MM.1S (cell line): Measurements from ENCODE around the gene ARMC10.
"Not testable (repeated sequence)": the region's sequence is repeated elsewhere in the genome, so short reads cannot be mapped to it uniquely, and the experiment has no call there.

ENCODE experiments used
- DNase-seq: peaks from one replicate; pipeline ENCODE4 v3.0.0-alpha.2; 2015
- H2AFZ ChIP-seq: fragments of 300-600 bp; sonication (generic); 2 replicates; pipeline ENCODE4 v1.6.0; 2016; ENCODE audit warnings: antibody characterized with exemption, low read length
- H3F3A ChIP-seq: fragments of 300-600 bp; sonication (generic); 2 replicates; pipeline ENCODE4 v1.6.1; 2016; ENCODE audit warnings: mild to moderate bottlenecking, antibody characterized with exemption, low read length, moderate library complexity, mixed read lengths; ENCODE audit not compliant: insufficient read depth
- H3K27ac ChIP-seq: fragments of 300-600 bp; sonication (generic); 2 replicates; pipeline ENCODE4 v1.5.1; 2016; ENCODE audit warnings: mild to moderate bottlenecking, low read length
- H3K27me3 ChIP-seq: fragments of 300-600 bp; sonication (generic); replicated peaks from 2 replicates; pipeline ENCODE4 v1.6.0; 2016; ENCODE audit warnings: low read length; ENCODE audit not compliant: insufficient read depth
- H3K36me3 ChIP-seq: fragments of 300-600 bp; sonication (generic); replicated peaks from 2 replicates; pipeline ENCODE4 v1.6.1; 2016; ENCODE audit warnings: mild to moderate bottlenecking, low read length, mixed read lengths; ENCODE audit not compliant: insufficient read depth
- H3K4me1 ChIP-seq: fragments of 300-600 bp; sonication (generic); 2 replicates; pipeline ENCODE4 v1.6.1; 2016; ENCODE audit warnings: low read length, mixed read lengths
- H3K4me2 ChIP-seq: fragments of 300-600 bp; sonication (generic); 2 replicates; pipeline ENCODE4 v1.6.0; 2016; ENCODE audit warnings: low read depth, low read length
- H3K4me3 ChIP-seq: fragments of 300-600 bp; sonication (generic); 2 replicates; pipeline ENCODE4 v1.5.1; 2016; ENCODE audit warnings: low read length, mixed read lengths
- H3K79me2 ChIP-seq: fragments of 300-600 bp; sonication (generic); 2 replicates; pipeline ENCODE4 v1.6.1; 2016; ENCODE audit warnings: mixed run types, low read length, mixed read lengths
- H3K9ac ChIP-seq: fragments of 300-600 bp; sonication (generic); 2 replicates; pipeline ENCODE4 v1.6.1; 2016; ENCODE audit warnings: low read length, mixed read lengths
- H3K9me2 ChIP-seq: fragments of 300-600 bp; sonication (generic); replicated peaks from 2 replicates; pipeline ENCODE4 v1.6.1; 2016; ENCODE audit warnings: mild to moderate bottlenecking, low read length, mixed read lengths; ENCODE audit not compliant: insufficient read depth
- H3K9me3 ChIP-seq: fragments of 300-600 bp; sonication (generic); replicated peaks from 2 replicates; pipeline ENCODE4 v1.6.1; 2016; ENCODE audit warnings: mild to moderate bottlenecking, low read length, mixed read lengths; ENCODE audit not compliant: insufficient read depth
- H4K20me1 ChIP-seq: fragments of 300-600 bp; sonication (generic); 2 replicates; pipeline ENCODE4 v1.6.1; 2016; ENCODE audit warnings: mild to moderate bottlenecking, low read length, moderate library complexity, mixed read lengths; ENCODE audit not compliant: insufficient read depth
- CTCF ChIP-seq: fragments of 300-600 bp; sonication (generic); IDR thresholded peaks from 2 replicates; pipeline ENCODE4 v1.5.1; 2016; ENCODE audit warnings: antibody characterized with exemption, low read length, mixed read lengths
- EZH2 ChIP-seq: fragments of 300-600 bp; sonication (generic); optimal IDR thresholded peaks from 2 replicates; pipeline ENCODE3; 2017; ENCODE audit warnings: low read depth, mild to moderate bottlenecking, antibody characterized with exemption, low read length, mixed read lengths
- EZH2phosphoT487 ChIP-seq: fragments of 300-600 bp; sonication (generic); IDR thresholded peaks from 2 replicates; pipeline ENCODE4 v1.6.1; 2018; ENCODE audit warnings: antibody characterized with exemption, low read length

The ARMC10 gene

GRCh38 chr7:103074519-103075336 lies at the start of gene ARMC10, which contains the start of gene FBXL13:
ARMC10 (plus strand) TSS chr7:103075140; CDS start chr7:103075273, 133 bp downstream.
FBXL13 (minus strand) TSS chr7:103074796.
- H3K4me2 ChIP-seq, result peak within 1 kb of the TSS; percentile 87
- no peaks in the 10 kb centered on the region for H3K9me2 ChIP-seq
- H3K27ac ChIP-seq, result peak within 1 kb of the TSS; percentile 72; the same call in 1 of the 2 replicates
- H3K4me3 ChIP-seq, result peak within 1 kb of the TSS; percentile 98
- TF ChIP-seq EZH2phosphoT487, result no peak
- no peaks in the 10 kb centered on the region for H3K36me3 ChIP-seq
- no peaks in the 10 kb centered on the region for H4K20me1 ChIP-seq
- H3K79me2 ChIP-seq, result peaks cover 24% of the 10 kb centered on the region
- H3K9ac ChIP-seq, result peak within 1 kb of the TSS; percentile 77
- peak within 1 kb of the TSS; percentile 99 for H2AFZ ChIP-seq
- peak; percentile 91 for DNase-seq
- H3F3A ChIP-seq, result peaks cover 8% of the 10 kb centered on the region
- H3K4me1 ChIP-seq, result peaks cover 12% of the 10 kb centered on the region
- no peaks in the 10 kb centered on the region for H3K9me3 ChIP-seq
- no peaks in the 10 kb centered on the region for H3K27me3 ChIP-seq

- no peaks in the 10 kb centered on the region for H3K9me2 ChIP-seq
- no peaks in the 10 kb centered on the region for H3K4me1 ChIP-seq
- H3F3A ChIP-seq, result no peaks in the 10 kb centered on the region
- no peak overlapping the region for H3K27ac ChIP-seq
- no peak for DNase-seq
- no peak overlapping the region for H3K9ac ChIP-seq
- no peak overlapping the region for H3K4me2 ChIP-seq
- TF ChIP-seq EZH2 (no peak), EZH2phosphoT487 (no peak), CTCF (no peak)
- H2AFZ ChIP-seq, result no peak overlapping the region
- no peaks in the 10 kb centered on the region for H3K36me3 ChIP-seq
- H3K9me3 ChIP-seq, result no peaks in the 10 kb centered on the region
- no peaks in the 10 kb centered on the region for H3K27me3 ChIP-seq
- no peaks in the 10 kb centered on the region for H3K79me2 ChIP-seq
- H4K20me1 ChIP-seq, result no peaks in the 10 kb centered on the region
- H3K4me3 ChIP-seq, result no peak overlapping the region
These were observed 49.6 kb upstream of the ARMC10 start for GRCh38 chr7:103025341-103025740.

DNA sequence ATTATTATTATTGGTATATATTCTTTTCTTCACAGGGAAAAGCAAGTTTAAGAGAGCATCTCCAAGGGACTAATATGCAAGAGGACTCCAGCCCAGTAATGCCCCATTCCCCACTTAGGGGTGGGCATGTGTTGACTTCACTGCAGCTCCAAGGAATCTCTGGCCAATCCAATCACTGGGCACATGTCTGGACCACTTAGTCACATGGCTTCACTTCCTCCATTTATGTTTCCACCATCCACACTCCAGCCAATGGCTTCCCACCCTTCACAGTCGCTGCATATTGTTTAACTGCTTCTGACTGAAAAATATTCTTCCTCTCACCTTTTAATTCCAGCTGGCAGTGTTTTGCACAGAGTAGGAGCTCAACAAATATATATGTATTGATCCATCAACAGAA lies 43.9 kb upstream of the ARMC10 start:
- H3K79me2 ChIP-seq, result no peaks in the 10 kb centered on the region
- H3K36me3 ChIP-seq, result no peaks in the 10 kb centered on the region
- H3K4me2 ChIP-seq, result no peak overlapping the region
- no peak overlapping the region for H3K4me3 ChIP-seq
- no peaks in the 10 kb centered on the region for H3F3A ChIP-seq
- no peak overlapping the region for H3K27ac ChIP-seq
- no peaks in the 10 kb centered on the region for H3K9me3 ChIP-seq
- H3K9me2 ChIP-seq, result no peaks in the 10 kb centered on the region
- no peak for DNase-seq
- H3K9ac ChIP-seq, result no peak overlapping the region
- no peak overlapping the region for H2AFZ ChIP-seq
- no peaks in the 10 kb centered on the region for H4K20me1 ChIP-seq
- no peak for TF ChIP-seq EZH2phosphoT487
- no peak for TF ChIP-seq CTCF
- no peak for TF ChIP-seq EZH2
- H3K4me1 ChIP-seq, result no peaks in the 10 kb centered on the region
- no peaks in the 10 kb centered on the region for H3K27me3 ChIP-seq

DNA sequence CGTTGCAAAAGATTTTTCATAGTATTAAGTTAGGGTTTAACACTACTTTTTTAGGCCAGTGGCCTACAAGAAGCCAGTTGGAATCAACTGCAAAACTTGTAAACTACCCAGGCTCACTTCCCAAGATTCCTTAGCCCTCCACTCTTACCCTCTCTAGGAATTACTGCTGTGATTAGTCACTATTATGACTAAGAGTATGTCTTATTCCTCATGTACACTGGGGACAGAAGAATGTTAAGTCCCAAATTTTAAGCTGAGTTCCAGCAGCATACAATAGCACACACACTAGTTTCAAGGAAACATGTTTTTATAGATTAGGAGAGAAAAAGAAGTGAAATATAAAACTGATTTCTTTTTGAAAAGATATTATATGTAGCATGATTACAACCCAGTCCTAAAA lies 43.2 kb upstream of the ARMC10 start:
- DNase-seq, result no peak

GRCh38 chr7:103034318-103034717 lies 40.6 kb upstream of the ARMC10 start:
- not testable (repeated sequence) for H3K9me2 ChIP-seq, H3F3A ChIP-seq, H2AFZ ChIP-seq, H3K4me3 ChIP-seq, DNase-seq, H3K79me2 ChIP-seq, H3K36me3 ChIP-seq, H4K20me1 ChIP-seq, H3K27me3 ChIP-seq, H3K9ac ChIP-seq, H3K9me3 ChIP-seq, H3K27ac ChIP-seq, H3K4me2 ChIP-seq, H3K4me1 ChIP-seq

More for the DNA sequence above, 43.2 kb upstream of the ARMC10 start:
- Histone ChIP-seq H3K36me3 (no peaks in the 10 kb centered on the region), H3K79me2 (no peaks in the 10 kb centered on the region), H3K4me2 (no peak overlapping the region), H3K4me3 (no peak overlapping the region), H4K20me1 (no peaks in the 10 kb centered on the region), H3K9me3 (no peaks in the 10 kb centered on the region), H2AFZ (no peak overlapping the region), H3K4me1 (no peaks in the 10 kb centered on the region), H3K9ac (no peak overlapping the region), H3K27me3 (no peaks in the 10 kb centered on the region), H3K27ac (no peak overlapping the region), H3K9me2 (no peaks in the 10 kb centered on the region), H3F3A (no peaks in the 10 kb centered on the region)
- no peak for TF ChIP-seq EZH2phosphoT487
